Sigmoid colon (tissue), 7 donors: Measurements from ENCODE around the gene TRIP10. TPM values are rescaled to one million over a fixed set of nuclear protein-coding genes. Genes with fewer than 3 reads are reported as not detected.
"Not testable (repeated sequence)": the region's sequence is repeated elsewhere in the genome, so short reads cannot be mapped to it uniquely, and the experiment has no call there.

ENCODE experiments used
- DNase-seq: peaks from one replicate; pipeline ENCODE4 v3.0.0-alpha.2; 2019
- H3K27ac ChIP-seq, 4 donors: fragments of 200-600 bp; sonication (generic); one replicate each; pipeline ENCODE4 v1.5.1; 2016 to 2019; ENCODE audit warnings: mild to moderate bottlenecking in 1 of 4
- H3K27me3 ChIP-seq, 3 donors: fragments of 200-600 bp; sonication (generic); one replicate each; pipeline ENCODE4 v1.5.1; 2019; ENCODE audit warnings: mild to moderate bottlenecking in 1 of 3
- H3K36me3 ChIP-seq, 4 donors: fragments of 200-600 bp; sonication (generic); one replicate each; pipeline ENCODE4 v1.5.1; 2016 to 2019
- H3K4me1 ChIP-seq, 4 donors: fragments of 200-600 bp; sonication (generic); one replicate each; pipeline ENCODE4 v1.5.1; 2017 to 2019
- H3K4me3 ChIP-seq, 4 donors: fragments of 200-600 bp; sonication (generic); one replicate each; pipeline ENCODE4 v1.5.1; 2017 to 2019; ENCODE audit warnings: mild to moderate bottlenecking in 2 of 4, moderate library complexity in 1 of 4
- H3K9me3 ChIP-seq, 4 donors: fragments of 200-600 bp in 3 of 4; sonication (generic) in 3 of 4; one replicate each; pipeline versions ENCODE4 v1.5.1 to v1.6.1; 2013 to 2019
- EP300 ChIP-seq, 4 donors: sonication (generic); formaldehyde crosslinking; IDR thresholded peaks; one replicate each; pipeline ENCODE4 v1.6.1; 2017; ENCODE audit warnings: antibody characterized with exemption in 4 of 4
- POLR2A ChIP-seq, 2 donors: fragments of 450-650 bp; IDR thresholded peaks; one replicate each; pipeline ENCODE4 v1.6.1; 2016; ENCODE audit warnings: antibody characterized with exemption in 2 of 2, mild to moderate bottlenecking in 2 of 2, moderate library complexity in 2 of 2
- POLR2AphosphoS5 ChIP-seq, 4 donors: sonication (generic); formaldehyde crosslinking; IDR thresholded peaks; one replicate each; pipeline ENCODE4 v1.6.1; 2017; ENCODE audit warnings: antibody characterized with exemption in 4 of 4
- WGBS, 2 donors: extraction: QIAGEN DNeasy Blood & Tissue Kit; methylation state at CpG; one replicate each; pipeline ENCODE4 v1.1.7; 2013; 5-methylcytosine and 5-hydroxymethylcytosine counted together
- intact Hi-C: fragments of 100-400 bp; cut with DNase I; formaldehyde crosslinking; loops from one replicate; pipeline ENCODE4 v1.15.1; 2023
- polyA plus RNA-seq, 3 donors: library from polyadenylated mRNA; stranded (reverse); fragments of 200-250 nt; gene quantifications; one replicate each; pipeline ENCODE4 v1.2.3, GENCODE V29; 2013
- total RNA-seq, 4 donors: library from RNA; depleted of rRNA; stranded (reverse); fragments of >200 nt; gene quantifications; one replicate each; pipeline ENCODE4 v1.1.0, GENCODE V29; 2016
- TF ChIP-seq, protein P1 (sequence below), 4 experiments: fragments of 450-650 bp in 3 of 4; fragments of 200-600 bp in 1 of 4; IDR thresholded peaks; one replicate each; pipeline ENCODE4 v1.5.1; 2016 to 2019; ENCODE audit warnings: antibody characterized with exemption in 4 of 4, mild to moderate bottlenecking in 3 of 4, moderate library complexity in 2 of 4
- donor health status: healthy with polysubstance abuse.
- donor health status: Bipolar disorder and iron deficiency.
- donor health status: healthy.

The TRIP10 gene
- total and polyA plus RNA-seq, 7 donors, result 49.5 to 117 (median 76.7) TPM

DNA sequence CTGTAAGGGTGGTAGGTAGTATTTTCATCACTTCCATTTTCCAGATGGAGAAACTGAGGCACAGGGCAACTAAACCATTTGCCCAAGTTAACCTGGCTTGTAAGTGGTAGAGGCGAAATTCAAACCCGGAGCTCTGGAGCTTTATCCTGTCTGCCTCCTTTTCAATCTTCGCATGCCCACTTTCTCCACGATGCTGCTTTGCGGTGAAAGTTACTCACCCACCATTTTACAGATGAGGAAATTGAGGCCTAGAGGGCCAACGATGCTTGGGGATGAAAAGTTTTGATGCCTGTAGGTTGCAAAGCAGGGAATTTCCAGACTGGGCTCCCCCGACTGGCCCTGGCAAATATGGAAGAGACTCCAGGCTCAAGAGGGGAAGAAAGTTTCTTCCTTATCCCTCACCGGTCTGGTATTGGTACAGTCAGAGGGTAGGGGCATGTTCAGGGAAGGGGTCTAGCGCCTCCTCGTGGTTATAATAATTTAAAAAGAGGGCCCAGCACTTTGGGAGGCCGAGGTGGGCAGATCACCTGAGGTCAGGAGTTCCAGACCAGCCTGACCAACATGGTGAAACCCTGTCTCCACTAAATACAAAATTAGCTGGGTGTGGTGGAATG is 29.6 kb downstream of the TRIP10 start:
- no peak for DNase-seq
- Histone ChIP-seq H3K4me3 (no peak overlapping the region), H3K27me3 (peaks cover 20 to 57% (median 47%) of the 10 kb centered on the region in 3 donors), H3K36me3 (no peaks in the 10 kb centered on the region), H3K27ac (no peak overlapping the region), H3K4me1 (peaks cover 0 to 11% (median 10%) of the 10 kb centered on the region in 4 donors), H3K9me3 (no peaks in the 10 kb centered on the region)
- intact Hi-C loops, result no loop called here
- no peak for TF ChIP-seq EP300 (IDR thresholded peaks at IDR 0.05)
- no peak for TF ChIP-seq POLR2A (IDR thresholded peaks at IDR 0.05)
- TF ChIP-seq, protein P1, sequence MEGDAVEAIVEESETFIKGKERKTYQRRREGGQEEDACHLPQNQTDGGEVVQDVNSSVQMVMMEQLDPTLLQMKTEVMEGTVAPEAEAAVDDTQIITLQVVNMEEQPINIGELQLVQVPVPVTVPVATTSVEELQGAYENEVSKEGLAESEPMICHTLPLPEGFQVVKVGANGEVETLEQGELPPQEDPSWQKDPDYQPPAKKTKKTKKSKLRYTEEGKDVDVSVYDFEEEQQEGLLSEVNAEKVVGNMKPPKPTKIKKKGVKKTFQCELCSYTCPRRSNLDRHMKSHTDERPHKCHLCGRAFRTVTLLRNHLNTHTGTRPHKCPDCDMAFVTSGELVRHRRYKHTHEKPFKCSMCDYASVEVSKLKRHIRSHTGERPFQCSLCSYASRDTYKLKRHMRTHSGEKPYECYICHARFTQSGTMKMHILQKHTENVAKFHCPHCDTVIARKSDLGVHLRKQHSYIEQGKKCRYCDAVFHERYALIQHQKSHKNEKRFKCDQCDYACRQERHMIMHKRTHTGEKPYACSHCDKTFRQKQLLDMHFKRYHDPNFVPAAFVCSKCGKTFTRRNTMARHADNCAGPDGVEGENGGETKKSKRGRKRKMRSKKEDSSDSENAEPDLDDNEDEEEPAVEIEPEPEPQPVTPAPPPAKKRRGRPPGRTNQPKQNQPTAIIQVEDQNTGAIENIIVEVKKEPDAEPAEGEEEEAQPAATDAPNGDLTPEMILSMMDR (IDR thresholded peaks at IDR 0.05), result peak in 1 of 4 experiments; percentile 25
- WGBS, 2 donors, result 57 to 69% methylated on average over 11 of the region's 11 CpGs

- H3K27ac ChIP-seq, H3K9me3 ChIP-seq, H3K4me3 ChIP-seq, H3K36me3 ChIP-seq, intact Hi-C loops, DNase-seq: not testable (repeated sequence)
- 87% methylated on average over 7 of the region's 7 CpGs for WGBS, 2 donors
- Histone ChIP-seq H3K4me1 (peaks cover 0 to 11% (median 10%) of the 10 kb centered on the region in 4 donors), H3K27me3 (peaks cover 12 to 32% (median 30%) of the 10 kb centered on the region in 3 donors)
Observed at GRCh38 chr19:6771648-6772027, 32.2 kb downstream of the TRIP10 start.

DNA sequence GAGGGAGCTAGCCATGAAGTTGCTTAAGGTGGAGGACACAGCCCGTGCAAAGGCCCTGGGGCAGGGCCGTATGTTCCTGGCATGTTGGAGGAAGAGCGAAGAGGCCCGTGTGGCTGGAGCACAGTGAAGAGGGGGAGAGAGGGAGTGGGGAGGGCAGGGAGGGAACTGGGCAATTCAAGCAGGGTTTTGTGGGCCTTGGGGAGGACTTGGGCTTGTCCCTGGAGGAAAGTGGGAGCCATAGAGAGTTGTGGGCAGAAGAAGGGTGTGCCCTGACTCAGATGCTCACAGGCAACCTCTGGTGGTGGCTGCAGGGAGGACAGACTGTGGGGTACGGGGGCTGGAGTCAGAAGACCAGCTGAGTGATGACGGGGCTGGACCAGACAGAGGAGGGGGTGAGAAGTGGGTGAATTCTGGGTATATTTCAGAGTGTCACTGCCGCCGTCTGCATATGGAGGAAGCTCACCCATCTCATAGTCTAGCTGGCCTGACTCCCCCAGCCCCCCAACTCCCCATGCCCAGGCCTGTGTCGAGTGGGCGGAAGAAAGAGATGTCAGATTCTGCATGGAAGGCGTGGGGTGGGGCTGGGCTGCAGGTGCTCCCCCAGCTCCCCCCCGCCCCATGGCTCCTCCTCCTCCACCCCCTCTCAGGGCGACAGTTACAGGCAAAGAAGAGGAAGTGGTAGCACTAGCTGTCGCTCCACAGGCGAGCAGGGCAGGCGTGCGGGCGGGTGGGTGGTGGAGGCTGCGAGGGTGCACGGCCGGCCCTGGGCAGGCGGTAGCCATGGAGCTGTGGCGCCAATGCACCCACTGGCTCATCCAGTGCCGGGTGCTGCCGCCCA is 32.8 kb downstream of the TRIP10 start, which contains the start of gene VAV1:
Gene VAV1 (plus strand): TSS at position 681 of the 838 bp plus-strand sequence. CDS start 100 bp downstream, at position 781.
- TF ChIP-seq POLR2AphosphoS5 (IDR thresholded peaks at IDR 0.05) (peak in 2 of 4 donors; percentile 15 to 38), EP300 (IDR thresholded peaks at IDR 0.05) (no peak)
- H3K27ac ChIP-seq, result peak within 1 kb of the TSS in 3 of 4 donors; percentile 27 to 37 (median 31)
- 18 to 34% methylated on average over 25 of the region's 25 CpGs for WGBS, 2 donors

DNA sequence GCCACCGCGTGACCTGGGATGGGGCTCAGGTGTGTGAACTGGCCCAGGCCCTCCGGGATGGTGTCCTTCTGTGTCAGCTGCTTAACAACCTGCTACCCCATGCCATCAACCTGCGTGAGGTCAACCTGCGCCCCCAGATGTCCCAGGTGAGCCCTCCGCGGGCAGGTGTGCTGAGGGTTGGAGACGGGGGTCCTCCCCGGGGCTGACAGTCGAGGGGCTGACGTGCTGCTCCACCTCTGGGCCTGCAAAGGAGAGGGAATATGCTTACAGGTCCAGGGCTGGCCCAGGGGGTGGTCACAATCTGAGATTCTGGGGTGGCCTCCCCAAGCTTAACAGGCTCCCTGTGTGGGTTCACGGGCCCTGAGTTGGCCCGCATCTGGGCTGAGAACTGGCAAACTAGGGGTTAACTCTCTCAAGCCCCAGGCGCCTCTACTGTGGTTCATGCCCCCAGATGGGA is 33.4 kb downstream of the TRIP10 start:
- WGBS, 2 donors, result 20 to 37% methylated on average over 14 of the region's 14 CpGs
- Histone ChIP-seq H3K4me1 (peaks cover 0 to under 1% (median under 1%) of the 10 kb centered on the region in 4 donors), H3K27me3 (peaks cover 2 to 19% (median 18%) of the 10 kb centered on the region in 3 donors), H3K36me3 (no peaks in the 10 kb centered on the region), H3K27ac (peak overlapping the region in 3 of 4 donors; percentile 27 to 37 (median 31)), H3K9me3 (no peaks in the 10 kb centered on the region), H3K4me3 (peak overlapping the region in 3 of 4 donors; percentile 32 to 46 (median 40))
- no peak for TF ChIP-seq EP300 (IDR thresholded peaks at IDR 0.05)
- TF ChIP-seq POLR2A (IDR thresholded peaks at IDR 0.05), result no peak
- TF ChIP-seq POLR2AphosphoS5 (IDR thresholded peaks at IDR 0.05), result no peak
- TF ChIP-seq, protein P1 (IDR thresholded peaks at IDR 0.05), result no peak
- intact Hi-C loops, result no loop called here
- no peak for DNase-seq

More for the DNA sequence above, 32.8 kb downstream of the TRIP10 start, which contains the start of gene VAV1:
- DNase-seq, result no peak
- Histone ChIP-seq H3K27me3 (peaks cover 7 to 25% (median 24%) of the 10 kb centered on the region in 3 donors), H3K36me3 (no peaks in the 10 kb centered on the region), H3K4me1 (peaks cover 0 to 7% (median 6%) of the 10 kb centered on the region in 4 donors), H3K4me3 (peak within 1 kb of the TSS in 3 of 4 donors; percentile 32 to 46 (median 40)), H3K9me3 (no peaks in the 10 kb centered on the region)
- intact Hi-C loops, result no loop called here

DNA sequence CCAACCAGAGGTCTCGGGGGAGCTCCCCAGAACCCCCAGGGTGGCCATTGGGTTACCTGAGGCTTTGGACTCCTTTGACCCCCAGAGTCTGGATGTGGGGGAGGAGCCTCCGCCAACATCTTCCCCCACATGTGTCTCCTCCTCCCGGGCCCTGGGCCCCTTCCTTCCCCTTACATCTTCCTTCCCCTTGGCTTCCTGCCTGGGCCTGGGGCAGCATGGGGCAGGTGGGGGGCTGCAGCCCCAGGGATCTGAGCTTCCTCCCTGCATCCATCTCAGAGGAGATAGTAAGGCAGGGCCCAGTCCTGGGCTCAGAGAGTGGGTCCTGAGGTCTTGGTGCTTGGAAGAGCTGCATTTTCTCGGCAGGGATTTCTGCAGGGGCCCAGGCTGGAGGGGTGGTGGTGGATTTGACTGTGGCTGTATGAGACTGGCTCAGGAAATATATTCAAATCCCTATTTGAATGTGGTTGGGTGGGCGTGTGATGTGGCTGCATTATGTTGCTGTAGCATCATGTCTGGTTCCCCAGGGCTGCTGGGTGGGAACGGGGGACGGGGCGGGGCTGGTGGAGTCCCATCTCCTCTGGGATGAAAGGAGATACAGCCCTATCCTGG is 33.9 kb downstream of the TRIP10 start:
- Histone ChIP-seq H3K4me3 (peak overlapping the region in 3 of 4 donors; percentile 32 to 46 (median 40)), H3K27ac (peak overlapping the region in 2 of 4 donors; percentile 31 to 37), H3K27me3 (peaks cover 0 to 14% (median 12%) of the 10 kb centered on the region in 3 donors), H3K36me3 (no peaks in the 10 kb centered on the region), H3K4me1 (no peaks in the 10 kb centered on the region), H3K9me3 (no peaks in the 10 kb centered on the region)
- 27 to 46% methylated on average over 8 of the region's 8 CpGs for WGBS, 2 donors
- no peak for DNase-seq
- TF ChIP-seq POLR2A (IDR thresholded peaks at IDR 0.05), result no peak
- no peak for TF ChIP-seq POLR2AphosphoS5 (IDR thresholded peaks at IDR 0.05)
- TF ChIP-seq, protein P1 (IDR thresholded peaks at IDR 0.05), result no peak
- TF ChIP-seq EP300 (IDR thresholded peaks at IDR 0.05), result no peak
- intact Hi-C loops, result no loop called here
